A673 (cell line): ENCODE measurements around the gene TBC1D2B. TPM values are rescaled to one million over a fixed set of nuclear protein-coding genes. Genes with fewer than 3 reads are reported as not detected.

ENCODE experiments used
- BruUV-seq: library from RNA; stranded (reverse); fragments of 400-500 nt; replicated peaks from 2 replicates; lab custom pipeline; 2021; lab: Mats Ljungman, UMichigan
- CTCF ChIA-PET: fragments of 300-600 bp; sonication (Branson Sonifier 250); formaldehyde crosslinking; loops from one replicate; lab custom pipeline; 2022; ENCODE audit warnings: antibody characterized with exemption; lab: Charles Lee
- POLR2A ChIA-PET: fragments of 300-600 bp; sonication (Branson Sonifier 250); formaldehyde crosslinking; loops from one replicate; lab custom pipeline; 2022; ENCODE audit warnings: antibody characterized with exemption; ENCODE audit not compliant: low non-redundant PET; lab: Charles Lee
- DNase-seq: peaks from one replicate; pipeline ENCODE4 v3.0.0-alpha.2; 2015; ENCODE audit warnings: low spot score
- H3K27ac ChIP-seq: fragments of 200-600 bp; sonication (generic); 2 replicates; pipeline ENCODE4 v1.5.1; 2016; ENCODE audit warnings: mixed run types, low read depth, mild to moderate bottlenecking, mixed read lengths, antibody characterized with exemption, low read length; ENCODE audit not compliant: poor library complexity, severe bottlenecking
- H3K27me3 ChIP-seq: fragments of 200-600 bp; sonication (generic); replicated peaks from 2 replicates; pipeline ENCODE4 v1.6.1; 2017; ENCODE audit warnings: mixed run types, low read depth, mild to moderate bottlenecking, mixed read lengths, antibody characterized with exemption, low read length; ENCODE audit not compliant: insufficient read depth, poor library complexity
- H3K36me3 ChIP-seq: fragments of 200-600 bp; sonication (generic); 2 replicates; pipeline ENCODE4 v1.6.1; 2016; ENCODE audit warnings: mixed run types, mild to moderate bottlenecking, mixed read lengths, antibody characterized with exemption, low read length; ENCODE audit not compliant: insufficient read depth, poor library complexity, severe bottlenecking
- H3K4me1 ChIP-seq: fragments of 200-600 bp; sonication (generic); 2 replicates; pipeline ENCODE4 v1.6.1; 2017; ENCODE audit warnings: mixed run types, mild to moderate bottlenecking, mixed read lengths, antibody characterized with exemption, low read length; ENCODE audit not compliant: insufficient read depth, poor library complexity, severe bottlenecking
- H3K4me3 ChIP-seq: fragments of 200-600 bp; sonication (generic); 2 replicates; pipeline ENCODE4 v1.5.1; 2016; ENCODE audit warnings: low read depth, mixed run types, mild to moderate bottlenecking, mixed read lengths, low read length; ENCODE audit not compliant: poor library complexity, severe bottlenecking
- H3K9me3 ChIP-seq: fragments of 200-600 bp; sonication (generic); 2 replicates; pipeline ENCODE4 v1.6.1; 2016; ENCODE audit warnings: mixed run types, low read depth, mild to moderate bottlenecking, mixed read lengths, antibody characterized with exemption, low read length; ENCODE audit not compliant: poor library complexity, severe bottlenecking
- CTCF ChIP-seq: fragments of 300-800, 200-600 bp; sonication (generic); conservative IDR thresholded peaks from 2 replicates; pipeline ENCODE4 v1.5.1; 2017; ENCODE audit warnings: low read depth, mild to moderate bottlenecking, antibody characterized with exemption, low read length, moderate library complexity, mixed read lengths
- EZH2 ChIP-seq: fragments of 200-600 bp; sonication (generic); IDR thresholded peaks from 2 replicates; pipeline ENCODE4 v1.6.1; 2017; ENCODE audit warnings: borderline replicate concordance, low read depth, mild to moderate bottlenecking, mixed read lengths, antibody characterized with exemption, low read length; ENCODE audit not compliant: poor library complexity, severe bottlenecking
- intact Hi-C: fragments of 100-400 bp; cut with micrococcal nuclease; formaldehyde crosslinking; loops from one replicate; pipeline ENCODE4 v1.10.0; 2022; ENCODE audit not compliant: unreplicated experiment
- total RNA-seq: library from RNA; stranded (reverse); gene quantifications from 2 replicates; pipeline ENCODE4 v1.2.3, GENCODE V29; 2021

Gene TBC1D2B
- total RNA-seq, 1 experiment from 2014 or later: 26.0 TPM

- intact Hi-C loops: no loop called here
- CTCF ChIA-PET: no interaction called here
- no peaks in the 10 kb centered on the region for H3K9me3 ChIP-seq
- no peaks in the 10 kb centered on the region for H3K4me1 ChIP-seq
- peaks cover 34% of the 10 kb centered on the region for H3K36me3 ChIP-seq
- H3K27ac ChIP-seq: no peak overlapping the region
- no peak for DNase-seq
- TF ChIP-seq EZH2 (no peak), CTCF (no peak)
- no TSS peak for BruUV-seq
- H3K27me3 ChIP-seq: no peaks in the 10 kb centered on the region
- POLR2A ChIA-PET: no interaction called here
- no peak overlapping the region for H3K4me3 ChIP-seq
Observed at GRCh38 chr15:78023081-78023665, 54.3 kb downstream of the TBC1D2B start.

- peaks cover 28% of the 10 kb centered on the region for H3K36me3 ChIP-seq
- H3K27me3 ChIP-seq: no peaks in the 10 kb centered on the region
- H3K4me1 ChIP-seq: no peaks in the 10 kb centered on the region
- H3K9me3 ChIP-seq: no peaks in the 10 kb centered on the region
- ChIA-PET POLR2A (no interaction called here), CTCF (no interaction called here)
- H3K27ac ChIP-seq: no peak overlapping the region
- DNase-seq: no peak
- H3K4me3 ChIP-seq: no peak overlapping the region
- intact Hi-C loops: no loop called here
- no TSS peak for BruUV-seq
- TF ChIP-seq CTCF: no peak
- TF ChIP-seq EZH2: no peak
Observed at GRCh38 chr15:78021761-78022160, 55.8 kb downstream of the TBC1D2B start.

GRCh38 chr15:78020007-78020406, 57.5 kb downstream of the TBC1D2B start:
- DNase-seq: no peak
- H3K4me1 ChIP-seq: no peaks in the 10 kb centered on the region
- H3K4me3 ChIP-seq: no peak overlapping the region
- peaks cover 38% of the 10 kb centered on the region for H3K36me3 ChIP-seq
- TF ChIP-seq EZH2: no peak
- TF ChIP-seq CTCF: no peak
- no peaks in the 10 kb centered on the region for H3K9me3 ChIP-seq
- H3K27me3 ChIP-seq: no peaks in the 10 kb centered on the region
- intact Hi-C loops: no loop called here
- ChIA-PET CTCF (no interaction called here), POLR2A (no interaction called here)
- no peak overlapping the region for H3K27ac ChIP-seq
- BruUV-seq: no TSS peak
